WTC11 (cell line): Measurements from ENCODE around the gene ATXN7. TPM values are rescaled to one million over a fixed set of nuclear protein-coding genes. Genes with fewer than 3 reads are reported as not detected.

ENCODE experiments used
- ATAC-seq: fragments of 200-7000 bp; cut with Tn5 transposase; 2 replicates; pipeline ENCODE4 v1.10.0; 2021; ENCODE audit warnings: mild to moderate bottlenecking, moderate library complexity
- CTCF ChIA-PET: fragments of 300-600 bp; sonication (Branson Sonifier 250); formaldehyde crosslinking; loops from one replicate; lab custom pipeline; 2021; ENCODE audit warnings: antibody characterized with exemption; lab: Charles Lee
- POLR2A ChIA-PET: fragments of 350-600 bp; sonication (Branson Sonifier 250); formaldehyde crosslinking; loops from one replicate; lab custom pipeline; 2021; ENCODE audit warnings: antibody characterized with exemption; lab: Charles Lee
- DNase-seq: peaks from one replicate; pipeline ENCODE4 v3.0.0; 2021; ENCODE audit warnings: low spot score
- H3K27ac Mint-ChIP-seq: 2 replicates; pipeline ENCODE4 v1.8.0; 2021; ENCODE audit warnings: mixed read lengths
- H3K27me3 Mint-ChIP-seq: 2 replicates; pipeline ENCODE4 v1.8.0; 2021; ENCODE audit warnings: low read depth, mild to moderate bottlenecking, moderate library complexity, mixed read lengths
- H3K36me3 Mint-ChIP-seq: 2 replicates; pipeline ENCODE4 v1.8.0; 2021; ENCODE audit warnings: mixed read lengths
- H3K4me1 Mint-ChIP-seq: 2 replicates; pipeline ENCODE4 v1.8.0; 2022; ENCODE audit warnings: mixed read lengths
- H3K4me3 Mint-ChIP-seq: 2 replicates; pipeline ENCODE4 v1.8.0; 2021; ENCODE audit warnings: mild to moderate bottlenecking, moderate library complexity, mixed read lengths
- H3K9me3 Mint-ChIP-seq: 2 replicates; pipeline ENCODE4 v1.8.0; 2021; ENCODE audit warnings: mixed read lengths
- ATF6 ChIP-seq: sonication (generic); formaldehyde crosslinking; IDR thresholded peaks from 2 replicates; pipeline ENCODE4 v1.8.1; 2023; ENCODE audit warnings: mild to moderate bottlenecking, missing genetic modification reagents
- ETV6 ChIP-seq: sonication (generic); formaldehyde crosslinking; IDR thresholded peaks from 2 replicates; pipeline ENCODE4 v1.8.1; 2022; ENCODE audit warnings: mild to moderate bottlenecking, missing genetic modification reagents
- FOXJ3 ChIP-seq: sonication (generic); formaldehyde crosslinking; IDR thresholded peaks from 2 replicates; pipeline ENCODE4 v1.9.0; 2021; ENCODE audit warnings: missing genetic modification reagents, mild to moderate bottlenecking, borderline replicate concordance
- GABPB1 ChIP-seq: sonication (generic); formaldehyde crosslinking; IDR thresholded peaks from 2 replicates; pipeline ENCODE4 v1.8.1; 2023; ENCODE audit warnings: mild to moderate bottlenecking, missing genetic modification reagents
- IRF2 ChIP-seq: sonication (generic); formaldehyde crosslinking; IDR thresholded peaks from 2 replicates; pipeline ENCODE4 v1.8.0; 2022; ENCODE audit warnings: low read depth, missing genetic modification reagents, borderline replicate concordance
- JUN ChIP-seq: sonication (generic); formaldehyde crosslinking; IDR thresholded peaks from 2 replicates; pipeline ENCODE4 v1.8.0; 2023; ENCODE audit warnings: mild to moderate bottlenecking, missing genetic modification reagents
- PRDM15 ChIP-seq: sonication (generic); formaldehyde crosslinking; IDR thresholded peaks from 2 replicates; pipeline ENCODE4 v1.8.0; 2022; ENCODE audit warnings: missing genetic modification reagents
- RELA ChIP-seq: sonication (generic); formaldehyde crosslinking; IDR thresholded peaks from 2 replicates; pipeline ENCODE4 v1.8.1; 2022; ENCODE audit warnings: missing genetic modification reagents, mild to moderate bottlenecking, borderline replicate concordance
- RORB ChIP-seq: fragments of 250-450 bp; sonication (Bioruptor Pico); IDR thresholded peaks from 2 replicates; pipeline ENCODE4 v1.9.0; 2021; ENCODE audit warnings: mild to moderate bottlenecking
- TP53 ChIP-seq: sonication (generic); formaldehyde crosslinking; IDR thresholded peaks from 2 replicates; pipeline ENCODE4 v1.8.1; 2023; ENCODE audit warnings: mild to moderate bottlenecking, missing genetic modification reagents
- ZBTB21 ChIP-seq: sonication (generic); formaldehyde crosslinking; IDR thresholded peaks from 2 replicates; pipeline ENCODE4 v1.8.1; 2023; ENCODE audit warnings: mild to moderate bottlenecking, missing genetic modification reagents, borderline replicate concordance
- ZBTB43 ChIP-seq: sonication (generic); formaldehyde crosslinking; IDR thresholded peaks from 2 replicates; pipeline ENCODE4 v1.8.1; 2023; ENCODE audit warnings: mild to moderate bottlenecking, missing genetic modification reagents
- ZNF121 ChIP-seq: sonication (generic); formaldehyde crosslinking; IDR thresholded peaks from 2 replicates; pipeline ENCODE4 v1.8.0; 2023; ENCODE audit warnings: missing genetic modification reagents
- ZNF138 ChIP-seq: sonication (generic); formaldehyde crosslinking; conservative IDR thresholded peaks from 2 replicates; pipeline ENCODE4 v1.8.1; 2022; ENCODE audit warnings: mild to moderate bottlenecking, moderate library complexity, missing genetic modification reagents
- ZNF232 ChIP-seq: sonication (generic); formaldehyde crosslinking; IDR thresholded peaks from 2 replicates; pipeline ENCODE4 v1.8.0; 2022; ENCODE audit warnings: mild to moderate bottlenecking, missing genetic modification reagents
- ZNF317 ChIP-seq: sonication (generic); formaldehyde crosslinking; IDR thresholded peaks from 2 replicates; pipeline ENCODE4 v1.8.1; 2023; ENCODE audit warnings: low read depth, mild to moderate bottlenecking, moderate library complexity, missing genetic modification reagents, borderline replicate concordance
- ZNF396 ChIP-seq: fragments of 250-450 bp; sonication (Bioruptor Pico); IDR thresholded peaks from 2 replicates; pipeline ENCODE4 v1.8.0; 2021; ENCODE audit warnings: mild to moderate bottlenecking, moderate library complexity, borderline replicate concordance
- ZNF416 ChIP-seq: fragments of 250-450 bp; sonication (Bioruptor Pico); IDR thresholded peaks from 2 replicates; pipeline ENCODE4 v1.9.0; 2021; ENCODE audit warnings: mild to moderate bottlenecking, inconsistent platforms
- total RNA-seq: library from RNA; stranded (reverse); gene quantifications from 3 replicates; pipeline ENCODE4 v1.2.3, GENCODE V29; 2021
- TF ChIP-seq, protein P1 (sequence below): fragments of 250-450 bp; sonication (Bioruptor Pico); IDR thresholded peaks from 2 replicates; pipeline ENCODE4 v1.8.0; 2021; ENCODE audit warnings: mild to moderate bottlenecking
- TF ChIP-seq, protein P2 (sequence below): fragments of 250-450 bp; sonication (Bioruptor Pico); IDR thresholded peaks from 2 replicates; pipeline ENCODE4 v1.9.0; 2021; ENCODE audit warnings: mild to moderate bottlenecking, borderline replicate concordance
- TF ChIP-seq, protein P3 (sequence below): sonication (generic); formaldehyde crosslinking; IDR thresholded peaks from 2 replicates; pipeline ENCODE4 v1.8.1; 2022; ENCODE audit warnings: low read depth, missing genetic modification reagents, borderline replicate concordance

The ATXN7 gene
- total RNA-seq, 1 experiment from 2014 or later, result 11.7 TPM

DNA sequence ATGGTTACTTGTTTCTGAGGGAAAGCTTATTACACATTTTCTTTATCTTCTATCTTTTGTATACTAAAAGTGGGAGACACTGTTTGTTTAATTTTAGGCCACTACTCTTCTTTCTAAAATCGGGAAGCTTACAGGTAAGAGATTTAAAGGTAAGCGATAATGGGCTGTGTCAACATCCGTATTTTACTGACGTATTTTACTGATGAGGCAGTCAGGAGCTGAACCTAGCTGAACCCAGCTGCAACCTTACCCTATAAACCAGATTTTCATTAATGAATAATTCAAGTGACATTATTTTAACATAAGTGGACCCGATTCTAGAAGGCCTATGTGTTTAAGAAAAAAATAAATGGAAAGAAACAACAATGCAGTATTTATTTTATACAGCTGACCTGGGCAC lies 146.5 kb downstream of the ATXN7 start:
- POLR2A ChIA-PET, result no interaction called here
- TF ChIP-seq ZNF232 (CRISPR knock-in tag) (no peak), ZNF138 (CRISPR knock-in tag) (no peak), TP53 (no peak), ZNF416 (no peak), ETV6 (CRISPR knock-in tag) (no peak), ZBTB43 (CRISPR knock-in tag) (no peak), ZNF396 (CRISPR knock-in tag) (no peak), GABPB1 (CRISPR knock-in tag) (no peak), ZBTB21 (no peak), PRDM15 (CRISPR knock-in tag) (no peak), ZNF121 (CRISPR knock-in tag) (no peak), IRF2 (no peak)
- TF ChIP-seq, protein P1, sequence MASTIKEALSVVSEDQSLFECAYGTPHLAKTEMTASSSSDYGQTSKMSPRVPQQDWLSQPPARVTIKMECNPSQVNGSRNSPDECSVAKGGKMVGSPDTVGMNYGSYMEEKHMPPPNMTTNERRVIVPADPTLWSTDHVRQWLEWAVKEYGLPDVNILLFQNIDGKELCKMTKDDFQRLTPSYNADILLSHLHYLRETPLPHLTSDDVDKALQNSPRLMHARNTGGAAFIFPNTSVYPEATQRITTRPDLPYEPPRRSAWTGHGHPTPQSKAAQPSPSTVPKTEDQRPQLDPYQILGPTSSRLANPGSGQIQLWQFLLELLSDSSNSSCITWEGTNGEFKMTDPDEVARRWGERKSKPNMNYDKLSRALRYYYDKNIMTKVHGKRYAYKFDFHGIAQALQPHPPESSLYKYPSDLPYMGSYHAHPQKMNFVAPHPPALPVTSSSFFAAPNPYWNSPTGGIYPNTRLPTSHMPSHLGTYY, result no peak
- TF ChIP-seq, all 79 proteins: peak for 0
- H3K4me1 Mint-ChIP-seq, result no peaks in the 10 kb centered on the region

DNA sequence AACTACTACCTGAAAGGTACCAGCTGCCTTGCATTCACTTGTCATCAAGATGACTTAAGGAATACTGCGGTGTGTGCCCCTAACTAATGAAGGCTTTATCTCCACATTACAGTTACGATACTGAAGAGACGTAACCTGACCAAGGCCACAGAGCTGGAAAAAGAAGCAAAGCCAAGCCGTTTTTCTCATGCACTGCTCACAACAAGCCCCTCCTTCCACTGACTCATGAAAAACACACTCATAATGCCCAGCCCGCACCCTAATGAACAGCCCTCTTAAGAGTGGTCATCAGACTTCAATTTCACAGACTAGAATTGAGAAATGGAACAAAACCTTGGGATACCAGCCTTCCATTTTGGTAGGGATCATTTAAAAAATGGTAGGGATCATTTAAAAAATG lies 148.0 kb downstream of the ATXN7 start:
- H3K27ac Mint-ChIP-seq, result no peak overlapping the region
- peaks cover 59% of the 10 kb centered on the region for H3K36me3 Mint-ChIP-seq
- no peak overlapping the region for H3K4me3 Mint-ChIP-seq
- H3K27me3 Mint-ChIP-seq, result no peaks in the 10 kb centered on the region
- DNase-seq (no peak), ATAC-seq (no peak)
- no peaks in the 10 kb centered on the region for H3K9me3 Mint-ChIP-seq
- H3K4me1 Mint-ChIP-seq, result no peaks in the 10 kb centered on the region
- POLR2A ChIA-PET, result interaction anchor here (0.6 kb wide), 1 partner anchor 1766 kb away, joined by 3 read pairs; no protein-coding TSS in a partner anchor
- CTCF ChIA-PET, result no interaction called here
- TF ChIP-seq JUN (CRISPR knock-in tag), result no peak
- no peak for TF ChIP-seq RORB (CRISPR knock-in tag)
- TF ChIP-seq ATF6 (CRISPR knock-in tag), result no peak
- TF ChIP-seq, protein P2, sequence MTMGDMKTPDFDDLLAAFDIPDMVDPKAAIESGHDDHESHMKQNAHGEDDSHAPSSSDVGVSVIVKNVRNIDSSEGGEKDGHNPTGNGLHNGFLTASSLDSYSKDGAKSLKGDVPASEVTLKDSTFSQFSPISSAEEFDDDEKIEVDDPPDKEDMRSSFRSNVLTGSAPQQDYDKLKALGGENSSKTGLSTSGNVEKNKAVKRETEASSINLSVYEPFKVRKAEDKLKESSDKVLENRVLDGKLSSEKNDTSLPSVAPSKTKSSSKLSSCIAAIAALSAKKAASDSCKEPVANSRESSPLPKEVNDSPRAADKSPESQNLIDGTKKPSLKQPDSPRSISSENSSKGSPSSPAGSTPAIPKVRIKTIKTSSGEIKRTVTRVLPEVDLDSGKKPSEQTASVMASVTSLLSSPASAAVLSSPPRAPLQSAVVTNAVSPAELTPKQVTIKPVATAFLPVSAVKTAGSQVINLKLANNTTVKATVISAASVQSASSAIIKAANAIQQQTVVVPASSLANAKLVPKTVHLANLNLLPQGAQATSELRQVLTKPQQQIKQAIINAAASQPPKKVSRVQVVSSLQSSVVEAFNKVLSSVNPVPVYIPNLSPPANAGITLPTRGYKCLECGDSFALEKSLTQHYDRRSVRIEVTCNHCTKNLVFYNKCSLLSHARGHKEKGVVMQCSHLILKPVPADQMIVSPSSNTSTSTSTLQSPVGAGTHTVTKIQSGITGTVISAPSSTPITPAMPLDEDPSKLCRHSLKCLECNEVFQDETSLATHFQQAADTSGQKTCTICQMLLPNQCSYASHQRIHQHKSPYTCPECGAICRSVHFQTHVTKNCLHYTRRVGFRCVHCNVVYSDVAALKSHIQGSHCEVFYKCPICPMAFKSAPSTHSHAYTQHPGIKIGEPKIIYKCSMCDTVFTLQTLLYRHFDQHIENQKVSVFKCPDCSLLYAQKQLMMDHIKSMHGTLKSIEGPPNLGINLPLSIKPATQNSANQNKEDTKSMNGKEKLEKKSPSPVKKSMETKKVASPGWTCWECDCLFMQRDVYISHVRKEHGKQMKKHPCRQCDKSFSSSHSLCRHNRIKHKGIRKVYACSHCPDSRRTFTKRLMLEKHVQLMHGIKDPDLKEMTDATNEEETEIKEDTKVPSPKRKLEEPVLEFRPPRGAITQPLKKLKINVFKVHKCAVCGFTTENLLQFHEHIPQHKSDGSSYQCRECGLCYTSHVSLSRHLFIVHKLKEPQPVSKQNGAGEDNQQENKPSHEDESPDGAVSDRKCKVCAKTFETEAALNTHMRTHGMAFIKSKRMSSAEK (CRISPR knock-in tag), result no peak
- no peak for TF ChIP-seq ZNF317 (CRISPR knock-in tag)
- no peak for TF ChIP-seq ZNF138 (CRISPR knock-in tag)
- TF ChIP-seq ZNF396 (CRISPR knock-in tag), result no peak
- no peak for TF ChIP-seq TP53
- TF ChIP-seq, protein P3, sequence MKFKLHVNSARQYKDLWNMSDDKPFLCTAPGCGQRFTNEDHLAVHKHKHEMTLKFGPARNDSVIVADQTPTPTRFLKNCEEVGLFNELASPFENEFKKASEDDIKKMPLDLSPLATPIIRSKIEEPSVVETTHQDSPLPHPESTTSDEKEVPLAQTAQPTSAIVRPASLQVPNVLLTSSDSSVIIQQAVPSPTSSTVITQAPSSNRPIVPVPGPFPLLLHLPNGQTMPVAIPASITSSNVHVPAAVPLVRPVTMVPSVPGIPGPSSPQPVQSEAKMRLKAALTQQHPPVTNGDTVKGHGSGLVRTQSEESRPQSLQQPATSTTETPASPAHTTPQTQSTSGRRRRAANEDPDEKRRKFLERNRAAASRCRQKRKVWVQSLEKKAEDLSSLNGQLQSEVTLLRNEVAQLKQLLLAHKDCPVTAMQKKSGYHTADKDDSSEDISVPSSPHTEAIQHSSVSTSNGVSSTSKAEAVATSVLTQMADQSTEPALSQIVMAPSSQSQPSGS (CRISPR knock-in tag), result no peak
- no peak for TF ChIP-seq FOXJ3
- TF ChIP-seq ZBTB21, result no peak
- TF ChIP-seq RELA (CRISPR knock-in tag), result no peak

More for the DNA sequence above, 146.5 kb downstream of the ATXN7 start:
- no peak for ATAC-seq
- CTCF ChIA-PET, result no interaction called here
- Mint-ChIP-seq H3K27ac (no peak overlapping the region), H3K36me3 (peaks cover 52% of the 10 kb centered on the region), H3K27me3 (no peaks in the 10 kb centered on the region), H3K9me3 (no peaks in the 10 kb centered on the region), H3K4me3 (no peak overlapping the region)
- no peak for DNase-seq
